HG02870 (cell line): ENCODE data around the gene WWC1.
"Not testable (repeated sequence)": the region's sequence is repeated elsewhere in the genome, so short reads cannot be mapped to it uniquely, and the experiment has no call there.

Experiments used
- ATAC-seq: cut with Tn5 transposase; IDR thresholded peaks from one replicate; pipeline ENCODE4 v1.9.1; 2021; ENCODE audit warnings: mild to moderate bottlenecking, moderate library complexity; ENCODE audit not compliant: unreplicated experiment

WWC1 gene

DNA sequence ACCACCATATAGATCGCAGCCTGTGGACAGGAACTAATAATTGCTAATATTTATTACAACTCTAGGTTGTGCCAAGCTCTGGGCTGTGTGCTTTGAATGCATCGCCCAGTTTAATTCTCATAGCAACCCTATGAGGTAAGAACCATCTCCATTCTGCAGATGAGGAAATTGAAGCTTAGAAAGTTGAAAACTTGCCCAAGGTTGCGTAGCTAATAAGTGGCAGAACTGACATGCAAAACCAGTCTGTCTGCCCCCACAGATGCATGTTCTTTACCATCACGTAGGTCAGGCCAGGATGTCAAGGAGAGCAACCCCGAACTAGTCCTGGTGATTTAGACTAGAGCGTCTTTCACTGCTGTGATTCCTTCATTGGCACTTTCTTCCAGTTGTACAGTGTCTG is 15.6 kb downstream of the WWC1 start:
- no peak for ATAC-seq

DNA sequence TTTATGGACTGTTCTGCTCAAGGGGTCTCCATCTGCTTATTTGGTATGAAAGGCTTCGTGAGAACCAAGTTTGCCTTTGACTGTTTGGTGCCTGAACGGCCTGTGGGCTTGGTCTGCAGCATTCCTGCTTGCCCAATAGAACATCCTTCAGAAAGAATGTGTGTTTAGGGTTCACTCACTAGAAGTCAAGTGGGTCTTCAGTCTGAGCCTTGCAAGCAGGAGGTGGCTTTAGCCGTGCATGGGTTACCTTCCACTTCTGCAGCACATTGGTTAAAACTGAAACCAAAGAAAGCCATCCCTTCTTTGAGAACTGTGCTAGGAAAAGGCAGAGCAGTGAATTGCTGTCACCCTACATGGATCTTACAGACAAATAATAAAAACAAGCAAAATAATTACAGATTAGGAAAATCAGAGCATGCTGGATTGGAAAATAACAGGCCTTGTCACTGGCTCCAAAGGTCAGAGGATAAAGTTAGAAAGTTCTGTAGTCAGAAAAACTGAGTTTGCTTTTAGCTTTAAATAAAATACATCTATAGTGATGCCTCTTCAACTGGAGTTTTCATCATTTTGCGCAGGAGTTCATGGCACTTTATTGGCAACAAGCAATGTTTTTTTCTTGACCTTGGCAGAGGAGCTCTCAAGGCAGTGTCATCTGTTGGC is 16.6 kb downstream of the WWC1 start:
- ATAC-seq, result no peak

DNA sequence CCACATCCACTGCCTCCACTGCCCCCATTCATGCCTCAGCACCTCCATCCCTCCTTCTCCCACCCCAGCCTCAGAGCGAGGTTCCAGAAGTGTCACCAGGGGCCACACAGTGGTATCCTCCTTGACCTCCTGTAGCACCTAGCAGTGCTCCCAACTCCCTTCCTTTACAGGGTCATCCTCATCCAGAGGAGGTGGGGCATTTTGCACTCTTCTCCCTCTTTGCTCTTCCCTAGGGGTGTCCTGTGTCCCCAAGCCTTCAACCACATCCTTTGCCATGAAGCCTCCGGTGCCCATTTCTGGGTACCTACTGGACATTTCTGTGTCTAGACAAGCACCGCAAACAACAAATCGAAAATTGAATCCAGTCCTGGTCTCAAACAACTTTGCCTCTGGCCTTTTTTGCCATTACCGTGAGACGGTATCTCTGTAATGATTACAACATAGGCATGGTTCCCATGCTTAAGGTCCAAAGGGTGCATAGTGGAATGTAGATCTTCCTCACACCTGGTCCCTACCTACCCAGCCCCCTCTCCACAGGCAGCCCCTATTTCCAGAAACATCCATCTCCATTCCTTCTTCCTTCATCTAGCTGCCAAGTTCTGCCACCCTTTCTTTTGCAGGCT is 17.6 kb downstream of the WWC1 start:
- ATAC-seq, result no peak

DNA sequence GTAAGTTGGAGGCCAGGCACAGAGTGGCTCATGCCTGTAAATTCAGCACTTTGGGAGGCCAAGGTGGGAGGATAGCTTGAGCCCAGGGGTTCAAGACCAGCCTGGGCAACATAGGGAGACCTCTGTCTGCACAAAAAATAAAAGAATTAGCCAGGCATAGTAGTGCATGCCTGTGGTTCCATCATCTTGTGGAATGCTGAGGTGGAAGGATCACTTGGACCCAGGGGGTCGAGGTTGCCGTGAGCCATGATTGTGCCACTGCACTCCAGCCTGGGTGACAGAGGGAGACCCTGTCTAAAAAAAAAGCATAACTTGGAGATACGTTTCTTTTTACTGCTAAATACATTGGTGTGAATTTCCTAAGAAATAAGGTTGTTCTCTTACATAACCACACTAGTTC is 19.1 kb downstream of the WWC1 start:
- not testable (repeated sequence) for ATAC-seq

DNA sequence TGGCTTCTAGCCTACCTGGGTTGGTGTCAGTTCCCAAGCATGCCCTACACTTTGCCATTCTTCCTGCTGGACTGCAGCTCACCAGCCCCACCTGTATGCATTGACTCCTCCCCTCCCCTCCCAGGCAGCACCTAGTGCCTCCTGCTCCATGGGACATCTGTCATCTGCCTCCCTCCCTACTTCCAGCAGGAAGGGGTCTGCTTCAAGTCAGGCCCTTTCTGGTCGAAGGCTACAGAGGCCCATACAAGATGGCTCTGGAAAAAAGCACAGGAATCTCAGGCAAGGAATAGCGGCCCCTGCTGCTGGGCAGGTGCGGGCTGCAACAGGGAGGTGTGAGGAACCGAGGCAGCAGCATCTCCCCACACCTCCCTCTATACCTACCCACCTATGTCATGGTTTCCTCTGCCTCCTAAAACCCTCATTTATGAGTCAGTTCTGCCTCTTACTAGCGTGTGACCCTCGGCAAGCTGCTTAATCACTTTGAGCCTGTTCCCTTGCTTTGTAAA is 19.7 kb downstream of the WWC1 start:
- no peak for ATAC-seq

DNA sequence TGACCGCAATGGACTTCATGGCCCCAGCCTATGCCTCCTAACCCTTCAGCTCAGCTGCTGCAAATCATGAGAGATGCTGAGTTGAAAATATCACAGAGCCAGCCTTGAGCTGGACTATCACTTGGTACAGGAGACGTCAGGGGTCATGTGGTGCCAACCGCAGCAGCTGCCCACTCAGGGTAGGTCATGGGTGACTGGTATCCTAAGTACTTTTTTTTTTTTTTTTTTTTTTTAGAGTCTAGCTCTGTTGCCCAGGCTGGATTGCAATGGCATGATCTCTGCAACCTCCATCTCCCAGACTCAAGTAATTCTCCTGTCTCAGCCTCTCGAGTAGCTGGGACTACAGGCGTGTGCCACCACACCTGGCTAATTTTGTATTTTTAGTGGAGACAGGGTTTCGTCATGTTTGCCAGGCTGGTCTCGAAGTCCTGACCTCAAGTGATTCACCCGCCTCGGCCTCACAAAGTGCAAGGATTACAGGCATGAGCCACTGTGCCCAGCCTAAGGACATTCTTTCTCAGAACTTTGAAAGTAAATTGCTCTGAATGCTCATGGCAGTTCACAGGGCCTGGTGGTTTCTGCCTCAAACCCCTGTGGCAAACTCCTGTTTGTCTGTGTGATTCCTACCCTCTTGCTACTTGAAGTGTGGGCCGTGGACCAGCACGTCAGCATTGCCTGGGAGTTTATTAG is 21.3 kb downstream of the WWC1 start:
- no peak for ATAC-seq

DNA sequence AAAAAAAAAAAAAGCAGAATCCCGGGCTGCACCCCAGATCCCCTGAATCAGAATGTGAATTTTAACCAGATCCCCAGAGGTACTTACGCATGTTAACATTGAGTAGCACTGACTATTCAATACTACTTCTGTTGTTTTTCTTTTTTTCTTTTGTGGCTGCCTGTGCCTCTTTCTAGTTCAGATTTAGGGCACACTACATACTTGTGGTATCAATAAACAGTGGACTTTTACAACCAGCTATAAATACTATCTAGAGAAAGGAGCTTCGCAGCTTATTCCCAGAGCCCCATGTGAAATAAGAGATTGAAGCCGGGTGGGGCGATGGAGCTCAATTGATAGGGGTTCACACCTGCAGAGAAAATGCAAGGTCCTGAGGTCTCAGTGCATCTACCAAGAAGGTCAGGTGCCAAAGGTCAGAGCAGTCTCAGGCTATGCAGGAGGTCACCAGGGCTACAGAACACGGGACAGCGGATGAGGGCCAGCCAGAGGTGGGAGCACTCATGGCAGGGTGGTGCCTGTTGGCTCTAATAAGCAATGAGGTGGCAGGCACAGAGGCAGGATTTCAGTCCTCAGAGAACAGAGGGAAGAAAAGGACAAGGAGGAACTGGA is 22.3 kb downstream of the WWC1 start:
- ATAC-seq, result no peak

DNA sequence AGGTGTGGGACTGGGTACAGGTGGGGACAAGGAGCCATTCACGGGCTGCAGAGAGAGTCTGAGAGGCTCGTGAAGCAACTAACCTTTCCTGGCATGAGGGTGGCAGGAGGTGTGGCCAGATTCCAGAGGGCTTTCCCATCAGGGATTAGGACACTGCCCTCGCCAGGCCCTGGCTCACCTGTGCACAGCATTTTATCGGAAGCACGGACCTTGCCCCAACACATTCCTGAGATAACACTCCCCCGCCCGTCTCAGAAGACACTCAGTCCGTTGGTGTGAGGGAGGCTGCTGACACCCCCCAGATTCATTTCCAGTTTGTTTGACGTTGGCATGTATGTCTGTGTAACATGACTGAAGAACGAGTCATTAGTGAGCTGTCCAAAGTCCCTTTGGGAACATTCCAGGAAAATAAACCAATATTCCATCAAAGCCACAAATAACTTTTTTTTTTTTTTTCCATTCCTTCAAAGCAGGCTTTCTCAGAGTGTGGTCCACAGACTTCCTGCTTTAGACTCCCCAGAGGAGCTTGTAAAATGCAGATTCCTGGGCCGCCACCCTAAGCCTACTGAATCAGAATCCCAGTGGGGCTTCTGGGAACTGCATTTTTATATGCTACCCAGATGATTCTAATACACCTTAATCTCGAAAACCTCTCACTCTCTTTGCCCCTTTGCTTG is 23.4 kb downstream of the WWC1 start:
- ATAC-seq, result no peak

DNA sequence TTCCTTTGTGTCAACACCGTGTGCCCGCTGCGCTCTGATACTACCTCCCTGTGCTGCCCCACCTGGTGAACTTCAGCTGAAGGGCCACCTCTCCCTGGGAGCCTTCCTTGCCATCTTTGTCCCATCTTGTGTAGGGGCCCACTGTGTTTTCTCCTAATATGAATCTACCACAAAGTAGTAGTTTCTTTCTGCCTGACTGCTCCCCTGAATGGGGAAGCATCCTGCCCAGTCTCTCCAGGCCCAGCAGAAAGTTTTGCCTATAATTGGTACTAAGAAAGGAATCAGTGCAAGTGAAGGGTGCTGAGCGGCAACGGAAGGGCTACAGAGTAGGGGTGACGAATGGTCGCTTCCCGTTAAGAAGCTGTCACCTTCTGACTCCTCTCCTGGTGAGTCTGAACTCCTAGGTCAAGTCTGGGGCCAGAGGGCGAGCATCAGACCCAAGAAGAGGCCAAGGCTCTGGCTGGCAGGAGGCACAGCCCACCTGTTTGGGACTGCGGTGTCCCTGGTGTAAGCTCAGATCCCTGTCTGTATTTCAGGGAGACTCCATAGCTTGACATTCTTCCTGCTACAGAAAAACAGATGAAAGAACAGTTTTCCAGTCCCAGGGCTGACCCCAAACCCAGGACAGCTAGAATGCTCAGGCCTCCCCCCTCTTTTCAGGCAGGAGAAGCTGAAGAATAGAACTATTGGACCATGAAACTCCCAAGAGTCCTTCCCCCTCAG is 24.1 kb downstream of the WWC1 start:
- no peak for ATAC-seq

DNA sequence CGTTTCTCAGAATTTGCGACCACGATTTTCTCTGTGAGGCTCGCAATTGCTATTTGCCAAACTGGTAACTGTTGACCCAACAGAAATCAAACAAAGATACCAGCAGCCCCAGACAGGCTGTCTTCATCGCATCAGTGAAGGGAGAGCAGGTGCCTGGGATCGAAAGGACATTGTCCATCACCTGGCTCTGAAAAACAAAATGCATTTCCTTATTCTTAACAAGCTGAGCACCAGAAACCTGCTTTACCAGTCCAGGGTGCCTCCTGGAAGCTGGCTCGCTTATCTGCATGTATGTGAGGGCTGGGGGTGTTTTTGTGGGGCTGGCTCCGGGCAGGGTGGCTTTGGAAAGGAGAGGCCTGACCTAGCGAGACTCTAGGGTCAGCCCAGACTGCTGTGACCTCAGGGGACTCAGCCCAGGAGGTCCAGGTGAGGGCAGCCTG is 24.7 kb downstream of the WWC1 start:
- ATAC-seq, result no peak

DNA sequence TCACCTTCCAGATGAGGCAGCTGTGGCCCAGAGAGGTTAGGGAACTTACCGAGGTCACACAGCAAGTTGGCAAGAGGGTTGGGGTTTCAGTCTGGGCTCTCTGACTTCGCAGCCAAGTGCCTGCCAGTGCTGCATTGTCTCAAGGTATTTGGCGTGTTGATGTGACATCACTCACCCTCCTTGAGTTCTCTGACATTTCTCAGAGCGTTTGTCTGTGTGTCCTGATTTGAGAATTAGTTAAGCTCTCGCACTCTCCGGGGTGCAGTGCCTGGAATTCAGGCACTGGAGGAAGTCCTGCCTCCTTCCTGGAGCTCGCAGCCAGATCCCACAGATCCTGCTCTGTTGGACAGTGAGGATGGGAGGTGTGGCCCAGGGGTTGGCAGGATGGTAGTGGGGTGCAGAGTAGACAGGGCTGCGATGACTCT is 25.7 kb downstream of the WWC1 start:
- no peak for ATAC-seq

DNA sequence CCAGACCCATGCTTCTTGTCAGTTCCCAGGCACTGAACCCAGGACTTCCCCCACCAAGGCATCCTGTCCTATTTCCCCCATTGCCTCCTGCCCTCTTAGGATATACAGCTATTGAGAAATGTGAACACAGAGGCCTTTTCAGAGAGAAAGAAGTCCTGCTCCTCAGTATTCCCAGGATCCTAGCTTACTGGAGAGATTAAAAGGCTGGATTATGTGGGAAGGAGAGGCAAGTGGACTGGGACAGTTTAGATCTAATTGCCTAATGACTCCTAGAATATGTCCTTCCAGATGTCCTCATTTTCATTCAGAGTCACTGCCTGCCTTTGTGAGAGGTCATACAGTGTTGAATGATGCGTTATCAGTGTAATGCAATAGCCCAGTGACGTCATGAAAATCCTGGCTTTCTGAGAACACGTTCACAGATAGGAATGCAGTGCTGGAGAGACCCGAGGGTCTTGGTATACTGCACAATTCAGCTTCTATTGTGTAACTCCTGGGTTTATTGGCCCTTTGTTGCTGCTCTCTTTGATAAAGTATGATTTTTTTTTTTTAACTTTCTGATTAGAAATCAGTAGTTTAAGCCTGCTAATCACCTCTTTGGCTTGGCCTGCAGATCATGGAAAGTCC is 26.2 kb downstream of the WWC1 start:
- ATAC-seq, result no peak

DNA sequence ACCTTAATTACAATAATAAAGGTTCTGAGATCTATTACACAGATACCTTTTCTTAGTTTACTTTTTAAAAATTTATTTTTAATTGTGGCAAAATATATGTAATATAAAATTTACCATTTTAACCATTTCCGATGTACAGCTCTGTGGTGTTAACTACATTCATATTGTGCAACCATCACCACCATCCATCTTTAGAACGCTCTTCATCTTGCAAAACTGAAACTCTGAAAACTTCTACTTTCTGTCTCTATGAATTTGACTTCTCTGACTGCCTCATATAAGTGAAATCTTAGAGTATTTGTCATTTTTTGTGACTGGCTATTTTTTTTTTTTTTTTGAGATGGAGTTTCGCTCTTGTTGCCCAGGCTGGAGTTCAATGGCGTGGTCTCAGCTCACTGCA is 26.8 kb downstream of the WWC1 start:
- peak; percentile 62 for ATAC-seq

DNA sequence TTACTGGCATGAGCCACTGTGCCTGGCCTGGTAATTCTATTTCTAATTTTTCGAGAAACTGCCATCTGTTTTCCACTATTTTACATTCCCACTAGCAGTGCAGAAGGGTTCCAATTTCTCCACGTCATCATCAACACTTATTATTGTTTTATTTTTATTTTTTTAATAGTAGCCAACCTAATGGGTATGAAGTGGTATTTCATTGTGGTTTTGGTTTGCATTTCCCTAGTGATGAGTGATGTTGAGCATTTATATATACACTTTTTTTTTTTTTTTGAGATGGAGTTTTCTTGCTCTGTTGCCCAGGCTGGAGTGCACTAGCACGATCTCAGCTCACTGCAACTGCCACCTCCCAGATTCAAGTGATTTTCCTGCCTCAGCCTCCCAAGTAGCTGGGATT is 28.3 kb downstream of the WWC1 start:
- no peak for ATAC-seq

DNA sequence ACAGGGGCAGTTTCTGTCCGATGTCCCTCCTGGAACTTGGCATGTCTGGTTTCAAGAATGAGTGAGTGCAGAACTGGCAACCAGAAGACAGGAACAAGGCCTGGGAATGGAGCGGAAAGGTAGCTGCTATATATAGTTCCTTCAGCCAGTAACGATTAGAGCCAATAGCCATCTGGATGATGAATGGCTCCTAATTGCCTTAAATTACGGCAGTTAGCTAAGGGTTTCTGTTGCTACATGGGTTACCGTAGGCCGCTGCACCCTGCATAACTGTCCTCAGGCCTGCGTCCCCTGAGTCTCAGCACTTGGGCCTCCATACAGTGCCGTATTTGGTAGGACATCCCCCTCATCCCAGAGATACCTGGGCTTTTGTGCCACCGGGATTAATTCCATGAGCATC is 29.4 kb downstream of the WWC1 start:
- ATAC-seq, result no peak

DNA sequence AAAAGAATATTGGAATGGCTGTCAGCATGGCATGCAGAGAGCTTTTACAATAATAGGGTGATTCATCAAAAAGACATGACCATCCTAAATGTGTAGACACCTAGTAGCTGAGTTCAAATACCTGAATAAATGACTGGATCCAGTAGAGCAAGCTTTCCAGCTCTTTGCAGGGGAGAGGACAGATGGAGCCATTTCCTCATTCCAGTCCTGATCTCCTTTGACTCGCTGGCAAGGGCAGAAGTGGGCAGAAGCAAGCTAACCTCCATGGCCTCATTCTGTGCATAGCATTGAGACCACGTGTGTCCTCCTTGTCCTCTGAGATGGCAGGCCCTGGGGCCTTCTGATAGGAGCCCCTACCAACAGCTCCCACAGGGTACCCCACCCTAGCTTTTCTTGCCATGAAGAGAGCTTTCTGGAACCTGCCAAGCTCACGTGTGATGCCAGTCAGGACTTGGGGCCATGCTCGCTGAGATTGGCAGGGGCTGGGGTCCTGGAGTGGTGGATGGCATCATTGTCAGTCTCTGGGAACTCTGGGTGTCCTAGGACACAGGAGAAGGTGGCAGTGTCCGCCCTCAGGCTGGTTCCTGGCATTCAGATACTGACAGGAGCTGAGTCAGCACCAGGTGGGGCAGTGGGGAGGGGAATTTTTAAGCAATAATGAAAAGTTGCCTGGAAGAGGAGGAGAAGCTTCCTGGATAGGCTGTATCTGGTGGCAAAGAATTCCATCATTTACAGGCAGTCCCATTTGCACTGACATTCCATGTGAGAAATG is 33.6 kb downstream of the WWC1 start:
- no peak for ATAC-seq

DNA sequence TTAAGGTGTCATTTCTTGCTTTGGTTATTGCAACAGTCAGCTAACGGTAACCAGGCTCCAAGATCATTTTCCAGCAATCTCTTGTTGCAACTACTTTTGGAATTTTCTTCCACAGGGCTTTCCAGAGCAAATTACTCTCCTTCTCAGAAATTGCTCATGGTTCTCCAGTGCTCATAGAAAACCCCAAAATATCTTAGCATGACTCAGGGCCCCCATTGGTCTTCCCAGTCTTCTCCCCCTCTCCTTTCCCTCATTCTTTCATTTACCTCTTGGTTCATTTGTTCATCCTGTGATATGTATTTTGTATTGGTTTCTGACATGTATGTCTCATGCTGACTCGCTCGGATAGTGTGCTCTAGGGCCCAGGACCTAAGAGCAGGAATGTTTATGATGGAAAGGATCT is 35.6 kb downstream of the WWC1 start:
- no peak for ATAC-seq

DNA sequence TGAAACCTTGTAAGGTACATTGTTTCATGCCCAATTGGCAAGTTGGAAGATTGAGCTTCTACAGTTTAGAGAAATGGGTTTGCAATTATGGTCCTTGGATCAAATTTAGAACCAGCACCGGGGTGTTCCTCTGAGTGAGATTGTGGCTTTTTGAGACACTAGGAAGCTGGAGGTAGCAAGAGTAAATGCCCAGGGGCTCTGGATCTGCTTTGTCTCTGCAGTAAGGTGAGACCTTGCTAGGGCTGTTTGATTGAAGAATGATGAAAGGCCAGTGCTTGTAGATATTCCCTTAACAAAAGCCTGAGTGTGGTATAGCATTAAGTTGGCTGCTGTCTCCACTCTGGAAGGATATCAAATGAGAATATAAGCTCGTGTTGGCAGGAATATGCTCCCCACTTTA is 36.0 kb downstream of the WWC1 start:
- no peak for ATAC-seq

DNA sequence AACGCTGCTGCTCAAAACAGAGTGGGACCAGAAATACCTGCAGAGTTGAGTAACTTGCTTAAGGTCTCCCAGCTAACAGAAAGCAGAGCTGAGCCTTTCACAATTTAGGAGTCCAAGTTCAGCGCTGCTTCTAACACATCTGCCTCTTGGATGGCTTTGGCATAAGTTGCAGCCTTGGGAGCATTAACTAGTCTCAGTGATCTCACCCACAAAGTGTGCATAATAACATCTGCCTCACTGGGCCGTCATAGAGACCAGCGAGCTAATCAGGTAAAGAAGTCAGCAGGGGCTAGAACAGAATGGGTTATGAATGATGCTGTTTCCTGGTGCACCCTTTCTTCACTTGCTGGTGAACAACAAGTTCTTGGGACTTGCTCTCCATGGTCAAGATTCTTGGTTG is 36.5 kb downstream of the WWC1 start:
- no peak for ATAC-seq
